Thyroid gland (tissue), 4 donors: Measurements from ENCODE around the gene SLC6A16.
"Not testable (repeated sequence)": the region's sequence is repeated elsewhere in the genome, so short reads cannot be mapped to it uniquely, and the experiment has no call there.

Experiments used
- CTCF ChIP-seq, 6 experiments: fragments of 200-600 bp in 3 of 6; fragments of 450-650 bp in 3 of 6; sonication (generic) in 3 of 6; IDR thresholded peaks; one replicate each; pipeline ENCODE4 v1.5.1; 2016 to 2019; ENCODE audit warnings: antibody characterized with exemption in 6 of 6, mild to moderate bottlenecking in 2 of 6, inconsistent platforms in 1 of 6, moderate library complexity in 1 of 6
- POLR2A ChIP-seq, 2 donors: fragments of 450-650 bp; IDR thresholded peaks; one replicate each; pipeline ENCODE4 v1.6.1; 2017; ENCODE audit warnings: antibody characterized with exemption in 2 of 2, mild to moderate bottlenecking in 2 of 2, moderate library complexity in 1 of 2

DNA sequence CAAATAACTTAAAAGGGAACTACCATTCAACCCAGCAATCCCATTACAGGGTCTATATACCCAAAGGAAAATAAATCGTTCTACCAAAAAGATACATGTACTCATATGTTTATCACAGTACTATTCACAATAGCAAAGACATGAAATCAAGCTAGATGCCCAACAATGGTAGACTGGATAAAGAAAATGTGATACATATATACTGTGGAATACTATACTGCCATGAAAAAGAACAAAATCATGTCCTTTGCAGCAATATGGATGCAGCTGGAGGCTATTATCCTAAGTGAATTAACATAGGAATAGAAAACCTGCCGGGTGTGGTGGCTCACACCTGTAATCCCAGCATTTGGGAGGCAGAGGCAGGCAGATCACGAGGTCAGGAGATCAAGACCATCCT is 26.3 kb downstream of the SLC6A16 start:
- TF ChIP-seq CTCF, POLR2A (IDR thresholded peaks at IDR 0.05): not testable (repeated sequence)
